ENCODE data around the gene GALNT14. TPM values are rescaled to one million over a fixed set of nuclear protein-coding genes. Genes with fewer than 3 reads are reported as not detected.

The GALNT14 gene
- total and polyA plus RNA-seq, 2 of the 8 experiments (the other 6 are each of a cell fraction or from before 2014, with no cell fraction given) = 13.0 to 13.7 TPM

DNA sequence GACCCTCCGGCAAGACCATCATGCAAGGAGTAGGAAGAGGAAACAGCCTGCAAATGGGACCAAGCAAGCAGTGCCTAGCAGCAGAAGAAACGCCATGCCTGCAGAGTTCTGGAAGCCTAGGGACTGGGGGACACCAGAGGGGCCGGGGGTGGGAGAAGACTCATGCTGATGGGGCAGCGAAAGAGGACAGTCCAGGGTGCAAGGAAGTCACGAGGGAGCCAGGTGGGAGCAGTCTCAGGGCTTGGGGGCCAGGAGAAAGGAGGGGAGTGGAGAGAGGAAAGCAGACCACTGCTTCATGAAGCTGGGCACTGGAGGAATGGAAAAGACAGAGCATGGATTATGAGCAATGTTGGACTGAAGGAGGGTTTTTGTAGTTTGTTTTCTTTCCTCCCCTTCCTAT lies 211.6 kb downstream of the GALNT14 start (continued):
- TF ChIP-seq, protein P1, sequence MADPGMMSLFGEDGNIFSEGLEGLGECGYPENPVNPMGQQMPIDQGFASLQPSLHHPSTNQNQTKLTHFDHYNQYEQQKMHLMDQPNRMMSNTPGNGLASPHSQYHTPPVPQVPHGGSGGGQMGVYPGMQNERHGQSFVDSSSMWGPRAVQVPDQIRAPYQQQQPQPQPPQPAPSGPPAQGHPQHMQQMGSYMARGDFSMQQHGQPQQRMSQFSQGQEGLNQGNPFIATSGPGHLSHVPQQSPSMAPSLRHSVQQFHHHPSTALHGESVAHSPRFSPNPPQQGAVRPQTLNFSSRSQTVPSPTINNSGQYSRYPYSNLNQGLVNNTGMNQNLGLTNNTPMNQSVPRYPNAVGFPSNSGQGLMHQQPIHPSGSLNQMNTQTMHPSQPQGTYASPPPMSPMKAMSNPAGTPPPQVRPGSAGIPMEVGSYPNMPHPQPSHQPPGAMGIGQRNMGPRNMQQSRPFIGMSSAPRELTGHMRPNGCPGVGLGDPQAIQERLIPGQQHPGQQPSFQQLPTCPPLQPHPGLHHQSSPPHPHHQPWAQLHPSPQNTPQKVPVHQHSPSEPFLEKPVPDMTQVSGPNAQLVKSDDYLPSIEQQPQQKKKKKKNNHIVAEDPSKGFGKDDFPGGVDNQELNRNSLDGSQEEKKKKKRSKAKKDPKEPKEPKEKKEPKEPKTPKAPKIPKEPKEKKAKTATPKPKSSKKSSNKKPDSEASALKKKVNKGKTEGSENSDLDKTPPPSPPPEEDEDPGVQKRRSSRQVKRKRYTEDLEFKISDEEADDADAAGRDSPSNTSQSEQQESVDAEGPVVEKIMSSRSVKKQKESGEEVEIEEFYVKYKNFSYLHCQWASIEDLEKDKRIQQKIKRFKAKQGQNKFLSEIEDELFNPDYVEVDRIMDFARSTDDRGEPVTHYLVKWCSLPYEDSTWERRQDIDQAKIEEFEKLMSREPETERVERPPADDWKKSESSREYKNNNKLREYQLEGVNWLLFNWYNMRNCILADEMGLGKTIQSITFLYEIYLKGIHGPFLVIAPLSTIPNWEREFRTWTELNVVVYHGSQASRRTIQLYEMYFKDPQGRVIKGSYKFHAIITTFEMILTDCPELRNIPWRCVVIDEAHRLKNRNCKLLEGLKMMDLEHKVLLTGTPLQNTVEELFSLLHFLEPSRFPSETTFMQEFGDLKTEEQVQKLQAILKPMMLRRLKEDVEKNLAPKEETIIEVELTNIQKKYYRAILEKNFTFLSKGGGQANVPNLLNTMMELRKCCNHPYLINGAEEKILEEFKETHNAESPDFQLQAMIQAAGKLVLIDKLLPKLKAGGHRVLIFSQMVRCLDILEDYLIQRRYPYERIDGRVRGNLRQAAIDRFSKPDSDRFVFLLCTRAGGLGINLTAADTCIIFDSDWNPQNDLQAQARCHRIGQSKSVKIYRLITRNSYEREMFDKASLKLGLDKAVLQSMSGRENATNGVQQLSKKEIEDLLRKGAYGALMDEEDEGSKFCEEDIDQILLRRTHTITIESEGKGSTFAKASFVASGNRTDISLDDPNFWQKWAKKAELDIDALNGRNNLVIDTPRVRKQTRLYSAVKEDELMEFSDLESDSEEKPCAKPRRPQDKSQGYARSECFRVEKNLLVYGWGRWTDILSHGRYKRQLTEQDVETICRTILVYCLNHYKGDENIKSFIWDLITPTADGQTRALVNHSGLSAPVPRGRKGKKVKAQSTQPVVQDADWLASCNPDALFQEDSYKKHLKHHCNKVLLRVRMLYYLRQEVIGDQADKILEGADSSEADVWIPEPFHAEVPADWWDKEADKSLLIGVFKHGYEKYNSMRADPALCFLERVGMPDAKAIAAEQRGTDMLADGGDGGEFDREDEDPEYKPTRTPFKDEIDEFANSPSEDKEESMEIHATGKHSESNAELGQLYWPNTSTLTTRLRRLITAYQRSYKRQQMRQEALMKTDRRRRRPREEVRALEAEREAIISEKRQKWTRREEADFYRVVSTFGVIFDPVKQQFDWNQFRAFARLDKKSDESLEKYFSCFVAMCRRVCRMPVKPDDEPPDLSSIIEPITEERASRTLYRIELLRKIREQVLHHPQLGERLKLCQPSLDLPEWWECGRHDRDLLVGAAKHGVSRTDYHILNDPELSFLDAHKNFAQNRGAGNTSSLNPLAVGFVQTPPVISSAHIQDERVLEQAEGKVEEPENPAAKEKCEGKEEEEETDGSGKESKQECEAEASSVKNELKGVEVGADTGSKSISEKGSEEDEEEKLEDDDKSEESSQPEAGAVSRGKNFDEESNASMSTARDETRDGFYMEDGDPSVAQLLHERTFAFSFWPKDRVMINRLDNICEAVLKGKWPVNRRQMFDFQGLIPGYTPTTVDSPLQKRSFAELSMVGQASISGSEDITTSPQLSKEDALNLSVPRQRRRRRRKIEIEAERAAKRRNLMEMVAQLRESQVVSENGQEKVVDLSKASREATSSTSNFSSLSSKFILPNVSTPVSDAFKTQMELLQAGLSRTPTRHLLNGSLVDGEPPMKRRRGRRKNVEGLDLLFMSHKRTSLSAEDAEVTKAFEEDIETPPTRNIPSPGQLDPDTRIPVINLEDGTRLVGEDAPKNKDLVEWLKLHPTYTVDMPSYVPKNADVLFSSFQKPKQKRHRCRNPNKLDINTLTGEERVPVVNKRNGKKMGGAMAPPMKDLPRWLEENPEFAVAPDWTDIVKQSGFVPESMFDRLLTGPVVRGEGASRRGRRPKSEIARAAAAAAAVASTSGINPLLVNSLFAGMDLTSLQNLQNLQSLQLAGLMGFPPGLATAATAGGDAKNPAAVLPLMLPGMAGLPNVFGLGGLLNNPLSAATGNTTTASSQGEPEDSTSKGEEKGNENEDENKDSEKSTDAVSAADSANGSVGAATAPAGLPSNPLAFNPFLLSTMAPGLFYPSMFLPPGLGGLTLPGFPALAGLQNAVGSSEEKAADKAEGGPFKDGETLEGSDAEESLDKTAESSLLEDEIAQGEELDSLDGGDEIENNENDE (IDR thresholded peaks at IDR 0.05; ENCODE audit: insufficient replicate concordance, low read length) = no peak
- TF ChIP-seq NRF1 (IDR thresholded peaks at IDR 0.05; ENCODE audit: low read depth, low read length) (no peak), CEBPB (IDR thresholded peaks at IDR 0.05; ENCODE audit: low read depth, low read length) (no peak), GTF2F1 (IDR thresholded peaks at IDR 0.05; ENCODE audit: borderline replicate concordance, low read depth, low read length) (no peak), TAF1 (IDR thresholded peaks at IDR 0.05; ENCODE audit: low read depth, low read length) (no peak), RBBP5 (IDR thresholded peaks at IDR 0.05; ENCODE audit: borderline replicate concordance, low read depth, low read length) (no peak), SP4 (IDR thresholded peaks at IDR 0.05; ENCODE audit: low read length) (no peak), TCF12 (IDR thresholded peaks at IDR 0.05; ENCODE audit: low read depth, low read length) (no peak), GABPA (IDR thresholded peaks at IDR 0.05; ENCODE audit: borderline replicate concordance, insufficient read depth, low read length) (no peak)

All from H1 (cell line).